ENCODE measurements around the gene KCNK16. TPM values are rescaled to one million over a fixed set of nuclear protein-coding genes. Genes with fewer than 3 reads are reported as not detected.

Gene KCNK16
- total and polyA plus RNA-seq, 2 of the 13 experiments (the other 11 are each of a cell fraction or from before 2014, with no cell fraction given) = not detected

- no peak for TF ChIP-seq AHDC1 (CRISPR knock-in tag; IDR thresholded peaks at IDR 0.05; ENCODE audit: borderline replicate concordance)
- no peak for TF ChIP-seq BRCA1 (CRISPR knock-in tag; IDR thresholded peaks at IDR 0.05)
- no peak for TF ChIP-seq ZBTB33 (CRISPR knock-in tag; IDR thresholded peaks at IDR 0.05)
- no peak for TF ChIP-seq PCBP2 (optimal IDR thresholded peaks at IDR 0.05; ENCODE audit: low read depth, low read length, poor library complexity, severe bottlenecking)
- no peak for TF ChIP-seq POGK (CRISPR knock-in tag; conservative IDR thresholded peaks at IDR 0.05)
- TF ChIP-seq CBX2 (IDR thresholded peaks at IDR 0.05; ENCODE audit: low read depth, low read length) = no peak
- no peak for TF ChIP-seq CBX2 (CRISPR knock-in tag; IDR thresholded peaks at IDR 0.05; ENCODE audit: low read depth)
- no peak for TF ChIP-seq PCBP1 (IDR thresholded peaks at IDR 0.05; ENCODE audit: borderline replicate concordance, low read depth, low read length)
These were observed 15.0 kb downstream of the KCNK16 start (continued) for GRCh38 chr6:39307462-39307861.

Data from HepG2 (cell line).